OCI-LY7 (cell line): ENCODE data around the gene PTPA. TPM values are rescaled to one million over a fixed set of nuclear protein-coding genes. Genes with fewer than 3 reads are reported as not detected.

Source experiments
- BruUV-seq: library from RNA; stranded (reverse); fragments of 400-500 nt; replicated peaks from 2 replicates; lab custom pipeline; 2021; lab: Mats Ljungman, UMichigan
- CTCF ChIA-PET: fragments of 300-600 bp; sonication (Branson Sonifier 250); formaldehyde crosslinking; loops from one replicate; lab custom pipeline; 2022; ENCODE audit warnings: antibody characterized with exemption; ENCODE audit not compliant: unreplicated experiment; lab: Charles Lee
- POLR2A ChIA-PET: fragments of 300-600 bp; sonication (Branson Sonifier 250); formaldehyde crosslinking; loops from one replicate; lab custom pipeline; 2022; ENCODE audit warnings: antibody characterized with exemption; lab: Charles Lee
- DNase-seq: peaks from one replicate; pipeline ENCODE4 v3.0.0-alpha.2; 2015; ENCODE audit warnings: low spot score
- H2AFZ ChIP-seq: fragments of 200-600 bp; sonication (generic), shearing (Covaris generic); 2 replicates; pipeline ENCODE4 v1.6.1; 2014; ENCODE audit warnings: mild to moderate bottlenecking, antibody characterized with exemption, low read length, moderate library complexity
- H3K27ac ChIP-seq: fragments of 200-600 bp; sonication (generic); 2 replicates; pipeline ENCODE4 v1.5.1; 2014; ENCODE audit warnings: mixed run types, low read depth, mild to moderate bottlenecking, moderate library complexity, low read length, inconsistent platforms; ENCODE audit not compliant: poor library complexity, severe bottlenecking
- H3K36me3 ChIP-seq: fragments of 200-600 bp; sonication (generic); 2 replicates; pipeline ENCODE4 v1.6.1; 2014; ENCODE audit warnings: mild to moderate bottlenecking, antibody characterized with exemption, low read length, moderate library complexity, mixed read lengths; ENCODE audit not compliant: insufficient read depth
- H3K4me1 ChIP-seq: fragments of 200-600 bp; sonication (generic); 2 replicates; pipeline ENCODE4 v1.5.1; 2014; ENCODE audit warnings: mild to moderate bottlenecking, low read length; ENCODE audit not compliant: insufficient read depth, poor library complexity, severe bottlenecking
- H3K4me2 ChIP-seq: fragments of 200-600 bp; sonication (generic); 2 replicates; pipeline ENCODE4 v1.6.1; 2014; ENCODE audit warnings: mild to moderate bottlenecking, low read length
- H3K4me3 ChIP-seq: fragments of 200-600 bp; sonication (generic); 2 replicates; pipeline ENCODE4 v1.5.1; 2014; ENCODE audit warnings: mild to moderate bottlenecking, low read depth, low read length; ENCODE audit not compliant: poor library complexity, severe bottlenecking
- H3K79me2 ChIP-seq: fragments of 200-600 bp; sonication (generic); 2 replicates; pipeline ENCODE4 v1.6.1; 2016; ENCODE audit warnings: low read depth, mild to moderate bottlenecking, low read length, moderate library complexity, mixed read lengths; ENCODE audit not compliant: insufficient read depth
- H3K9me2 ChIP-seq: fragments of 200-600 bp; sonication (generic); 2 replicates; pipeline ENCODE4 v1.6.1; 2016; ENCODE audit warnings: mild to moderate bottlenecking, low read length, mixed read lengths; ENCODE audit not compliant: insufficient read depth
- H3K9me3 ChIP-seq: fragments of 200-600 bp; sonication (generic); 2 replicates; pipeline ENCODE4 v1.6.1; 2014; ENCODE audit warnings: mild to moderate bottlenecking, mixed run types, low read length, mixed read lengths
- H4K20me1 ChIP-seq: fragments of 200-600 bp; sonication (generic); 2 replicates; pipeline ENCODE4 v1.6.1; 2014; ENCODE audit warnings: mild to moderate bottlenecking, antibody characterized with exemption, low read length, moderate library complexity, mixed read lengths; ENCODE audit not compliant: insufficient read depth
- CTCF ChIP-seq: fragments of 200-600 bp; sonication (generic); conservative IDR thresholded peaks from 2 replicates; pipeline ENCODE4 v1.5.1; 2014; ENCODE audit warnings: mild to moderate bottlenecking, antibody characterized with exemption, low read length, moderate library complexity, mixed read lengths
- EZH2phosphoT487 ChIP-seq: fragments of 200-600 bp; sonication (generic); IDR thresholded peaks from 2 replicates; pipeline ENCODE4 v1.6.1; 2018; ENCODE audit warnings: low read depth, borderline replicate concordance, mild to moderate bottlenecking, mixed run types, antibody characterized with exemption, low read length, moderate library complexity, mixed read lengths
- intact Hi-C: fragments of 100-400 bp; cut with micrococcal nuclease; formaldehyde crosslinking; loops from one replicate; pipeline ENCODE4 v1.10.0; 2022; ENCODE audit not compliant: unreplicated experiment
- total RNA-seq, 2 experiments: library from RNA; depleted of rRNA in 1 of 2; stranded (reverse); fragments of >200 nt in 1 of 2; shearing (Covaris generic) in 1 of 2; gene quantifications; 2 replicates each; pipeline ENCODE4 v1.2.3, GENCODE V29; 2014 to 2022

Gene PTPA
- total RNA-seq, 2 experiments from 2014 or later = 106 to 111 TPM

GRCh38 chr9:129136446-129137035 is 25.3 kb downstream of the PTPA start:
- peaks cover 27% of the 10 kb centered on the region for H3K4me1 ChIP-seq
- no peak for DNase-seq
- ChIA-PET POLR2A (no interaction called here), CTCF (interaction anchor here (0.6 kb wide), 1 partner anchor 36 kb away, joined by 3 read pairs; no protein-coding TSS in a partner anchor)
- intact Hi-C loops = no loop called here
- H2AFZ ChIP-seq = no peak overlapping the region
- no peaks in the 10 kb centered on the region for H3K9me3 ChIP-seq
- no peak overlapping the region for H3K27ac ChIP-seq
- H3K4me3 ChIP-seq = no peak overlapping the region
- H3K9me2 ChIP-seq = no peaks in the 10 kb centered on the region
- BruUV-seq = no TSS peak
- peaks cover 50% of the 10 kb centered on the region for H3K36me3 ChIP-seq
- H3K4me2 ChIP-seq = no peak overlapping the region
- no peaks in the 10 kb centered on the region for H4K20me1 ChIP-seq
- TF ChIP-seq CTCF (no peak), EZH2phosphoT487 (no peak)
- H3K79me2 ChIP-seq = no peaks in the 10 kb centered on the region; the same call in 1 of the 2 replicates

GRCh38 chr9:129137292-129138143 is 26.3 kb downstream of the PTPA start:
- Histone ChIP-seq H3K36me3 (peaks cover 47% of the 10 kb centered on the region), H3K9me2 (no peaks in the 10 kb centered on the region), H3K27ac (no peak overlapping the region), H4K20me1 (no peaks in the 10 kb centered on the region), H3K4me1 (peaks cover 36% of the 10 kb centered on the region), H3K9me3 (no peaks in the 10 kb centered on the region), H3K4me3 (no peak overlapping the region), H3K79me2 (no peaks in the 10 kb centered on the region; the same call in 1 of the 2 replicates), H3K4me2 (no peak overlapping the region), H2AFZ (no peak overlapping the region)
- BruUV-seq = no TSS peak
- intact Hi-C loops = no loop called here
- ChIA-PET CTCF (no interaction called here), POLR2A (interaction anchor here (0.6 to 1.1 kb wide), 2 partner anchors 14 to 212 kb away, joined by 3 read pairs; no protein-coding TSS in a partner anchor)
- DNase-seq = no peak
- no peak for TF ChIP-seq CTCF
- TF ChIP-seq EZH2phosphoT487 = no peak
